22Rv1 (cell line): ENCODE data around the gene HSD17B1.

Source experiments
- CTCF ChIP-seq: fragments of 450-650 bp; IDR thresholded peaks from 2 replicates; pipeline ENCODE4 v1.5.1; 2017; ENCODE audit warnings: mild to moderate bottlenecking
- ZFX ChIP-seq: fragments of 450-650 bp; IDR thresholded peaks from 2 replicates; pipeline ENCODE4 v1.6.1; 2017; ENCODE audit warnings: antibody characterized with exemption, borderline replicate concordance

- TF ChIP-seq CTCF (no peak), ZFX (no peak)
Observed at GRCh38 chr17:42584880-42585279, 32.2 kb downstream of the HSD17B1 start.
